K562 (cell line): ENCODE results near the gene BRF1. TPM values are rescaled to one million over a fixed set of nuclear protein-coding genes. Genes with fewer than 3 reads are reported as not detected.

Experiments
- ATAC-seq: fragments of 200-7000 bp; cut with Tn5 transposase; 3 replicates; pipeline ENCODE4 v1.9.1; 2020; ENCODE audit warnings: moderate library complexity
- BruUV-seq: library from RNA; stranded (reverse); fragments of 400-500 nt; replicated peaks from 2 replicates; lab custom pipeline; 2021; lab: Mats Ljungman, UMichigan
- CTCF ChIA-PET: fragments of 300-600 bp; formaldehyde crosslinking; extraction: SDS; loops from one replicate; lab custom pipeline; 2021; ENCODE audit warnings: low intra/inter-chr PET ratio; lab: Yijun Ruan, JAX
- POLR2A ChIA-PET: fragments of 300-600, 350-650 bp; sonication (Branson Sonifier 250); formaldehyde crosslinking; extraction: SDS; loops from one replicate; lab custom pipeline; 2021; ENCODE audit warnings: antibody characterized with exemption, inconsistent platforms; lab: Yijun Ruan, JAX
- DNase-seq, 4 experiments: peaks; one replicate each; pipeline versions ENCODE4 v3.0.0 to v3.0.0-alpha.2; 2011 to 2018; ENCODE audit warnings: low spot score in 3 of 4, mixed read lengths in 3 of 4; ENCODE audit errors: extremely low read depth in 1 of 4
- FAIRE-seq: peaks from 2 replicates; lab custom pipeline; 2011; peaks lifted over from hg19 to GRCh38; lab: Jason Lieb, UNC
- H2AFZ ChIP-seq: 2 replicates; pipeline ENCODE4 v1.6.0; 2011; ENCODE audit warnings: low read depth, low read length, control low read depth, inconsistent platforms
- H3K27ac ChIP-seq: fragments of 200-600 bp; 3 replicates; pipeline ENCODE4 v1.8.0; 2011; ENCODE audit warnings: low read depth, mild to moderate bottlenecking, control low read depth, inconsistent platforms, low read length, moderate library complexity, mixed read lengths; ENCODE audit errors: extremely low read depth
- H3K27me3 ChIP-seq, 2 experiments: fragments of 300-600 bp in 1 of 2; 2 replicates in 1 of 2; 3 replicates in 1 of 2; pipeline versions ENCODE4 v1.6.0 to v1.8.0; 2011; ENCODE audit warnings: inconsistent platforms in 2 of 2, low read length in 2 of 2, mild to moderate bottlenecking in 1 of 2, mixed read lengths in 1 of 2, moderate library complexity in 1 of 2; ENCODE audit not compliant: control insufficient read depth in 2 of 2, insufficient read depth in 2 of 2
- H3K36me3 ChIP-seq: fragments of 300-600 bp; 3 replicates; pipeline ENCODE4 v1.8.0; 2011; ENCODE audit warnings: mild to moderate bottlenecking, low read length, inconsistent platforms; ENCODE audit not compliant: control insufficient read depth, insufficient read depth
- H3K4me1 ChIP-seq, 2 experiments: fragments of 200-600 bp in 1 of 2; replicated peaks in 1 of 2; 2 replicates in 1 of 2; 3 replicates in 1 of 2; pipeline versions ENCODE4 v1.5.1 to v1.8.0; 2011; ENCODE audit warnings: inconsistent platforms in 2 of 2, low read length in 2 of 2, mild to moderate bottlenecking in 1 of 2, mixed read lengths in 1 of 2, moderate library complexity in 1 of 2; ENCODE audit not compliant: control insufficient read depth in 2 of 2, insufficient read depth in 2 of 2
- H3K4me2 ChIP-seq: 2 replicates; pipeline ENCODE4 v1.6.1; 2011; ENCODE audit warnings: low read length, control low read depth, inconsistent platforms, mixed read lengths; ENCODE audit not compliant: insufficient read depth
- H3K4me3 ChIP-seq: fragments of 200-600 bp; sonication (generic), shearing (Covaris generic); 2 replicates; pipeline ENCODE4 v1.5.1; 2016; ENCODE audit warnings: control low read depth, inconsistent platforms
- H3K79me2 ChIP-seq: fragments of 200-600 bp; 3 replicates; pipeline ENCODE4 v1.8.0; 2011; ENCODE audit warnings: low read length, inconsistent platforms; ENCODE audit not compliant: control insufficient read depth, insufficient read depth
- H3K9ac ChIP-seq, 2 experiments: 2 replicates each; pipeline versions ENCODE4 v1.6.0 to v1.6.1; 2011; ENCODE audit warnings: low read depth in 2 of 2, low read length in 2 of 2, control low read depth in 1 of 2, inconsistent platforms in 1 of 2, mild to moderate bottlenecking in 1 of 2, mixed read lengths in 1 of 2; ENCODE audit not compliant: insufficient read depth in 1 of 2
- H3K9me1 ChIP-seq: one replicate; pipeline ENCODE4 v1.6.0; 2011; ENCODE audit warnings: inconsistent platforms, mild to moderate bottlenecking, low read length, moderate library complexity; ENCODE audit not compliant: control insufficient read depth, insufficient read depth
- H3K9me3 ChIP-seq: replicated peaks from 2 replicates; pipeline ENCODE4 v1.5.1; 2011; ENCODE audit warnings: low read depth, low read length, inconsistent platforms; ENCODE audit not compliant: control insufficient read depth, insufficient read depth
- H4K20me1 ChIP-seq: replicated peaks from 2 replicates; pipeline ENCODE4 v1.6.1; 2011; ENCODE audit warnings: low read length, inconsistent platforms, mixed read lengths; ENCODE audit not compliant: control insufficient read depth, insufficient read depth
- GABPB2 ChIP-seq: fragments of 250-450 bp; sonication (Bioruptor Pico); conservative IDR thresholded peaks from 2 replicates; pipeline ENCODE4 v1.5.1; 2021; ENCODE audit warnings: mild to moderate bottlenecking
- HDGF ChIP-seq: fragments of 450-650 bp; IDR thresholded peaks from 2 replicates; pipeline ENCODE4 v1.6.1; 2016
- HOXB6 ChIP-seq: fragments of 250-450 bp; sonication (Bioruptor Pico); IDR thresholded peaks from 2 replicates; pipeline ENCODE4 v1.5.1; 2022; ENCODE audit warnings: mild to moderate bottlenecking, borderline replicate concordance
- MAFK ChIP-seq: IDR thresholded peaks from 2 replicates; pipeline ENCODE4 v1.6.1; 2011; ENCODE audit warnings: low read length, improper control_type of control experiment
- MTA1 ChIP-seq: fragments of 450-650 bp; IDR thresholded peaks from 2 replicates; pipeline ENCODE4 v1.6.1; 2017; ENCODE audit warnings: borderline replicate concordance
- MTA3 ChIP-seq: fragments of 450-650 bp; formaldehyde crosslinking; IDR thresholded peaks from 2 replicates; pipeline ENCODE4 v1.6.1; 2017; ENCODE audit warnings: mild to moderate bottlenecking, borderline replicate concordance
- NFE2L1 ChIP-seq: fragments of 450-650 bp; IDR thresholded peaks from 2 replicates; pipeline ENCODE4 v1.6.1; 2016; ENCODE audit warnings: missing genetic modification characterization, low read depth, mild to moderate bottlenecking, missing compliant biosample characterization, moderate library complexity, borderline replicate concordance
- NONO ChIP-seq, 2 experiments: fragments of 200-400 bp in 1 of 2; fragments of 450-650 bp in 1 of 2; formaldehyde crosslinking in 1 of 2; IDR thresholded peaks; 2 replicates each; pipeline ENCODE4 v1.6.1; 2017; ENCODE audit warnings: low read depth in 2 of 2, mild to moderate bottlenecking in 2 of 2, moderate library complexity in 2 of 2, low read length in 1 of 2
- POLR2AphosphoS5 ChIP-seq: IDR thresholded peaks from 2 replicates; pipeline ENCODE4 v1.6.1; 2011; ENCODE audit warnings: mild to moderate bottlenecking, low read depth, low read length, moderate library complexity; ENCODE audit not compliant: control insufficient read depth, insufficient read depth
- SAFB2 ChIP-seq: fragments of 200-400 bp; formaldehyde crosslinking; IDR thresholded peaks from 2 replicates; pipeline ENCODE4 v1.6.1; 2018; ENCODE audit warnings: borderline replicate concordance, low read length, low read depth, moderate library complexity; ENCODE audit not compliant: severe bottlenecking
- SPI1 ChIP-seq: IDR thresholded peaks from 2 replicates; pipeline ENCODE4 v1.6.1; 2011; ENCODE audit warnings: low read depth, low read length, control low read depth, borderline replicate concordance
- TEAD1 ChIP-seq, 2 experiments: fragments of 450-650 bp in 1 of 2; sonication (generic) in 1 of 2; formaldehyde crosslinking; IDR thresholded peaks; 2 replicates each; pipeline versions ENCODE4 v1.4.0 to v1.8.0; 2020 to 2022; ENCODE audit warnings: mild to moderate bottlenecking in 2 of 2, missing genetic modification reagents in 1 of 2
- USF2 ChIP-seq: sonication (generic); formaldehyde crosslinking; IDR thresholded peaks from 2 replicates; pipeline ENCODE4 v1.5.0; 2020; ENCODE audit warnings: missing genetic modification reagents
- ZBTB9 ChIP-seq: fragments of 450-650 bp; formaldehyde crosslinking; IDR thresholded peaks from 2 replicates; pipeline ENCODE4 v1.4.0; 2020; ENCODE audit warnings: mild to moderate bottlenecking, moderate library complexity
- ZFP30 ChIP-seq: fragments of 250-450 bp; sonication (Bioruptor Pico); IDR thresholded peaks from 2 replicates; pipeline ENCODE4 v1.8.0; 2022; ENCODE audit warnings: moderate library complexity, mild to moderate bottlenecking, inconsistent platforms, borderline replicate concordance
- ZNF174 ChIP-seq: fragments of 250-450 bp; sonication (Bioruptor Pico); IDR thresholded peaks from 2 replicates; pipeline ENCODE4 v1.4.0; 2020; ENCODE audit warnings: mild to moderate bottlenecking
- ZNF274 ChIP-seq: IDR thresholded peaks from 2 replicates; pipeline ENCODE4 v1.6.1; 2011; ENCODE audit warnings: low read depth, mild to moderate bottlenecking, low read length, moderate library complexity, borderline replicate concordance
- ZNF766 ChIP-seq: fragments of 200-800 bp; sonication (Bioruptor generic); conservative IDR thresholded peaks from 2 replicates; pipeline ENCODE4 v1.6.1; 2016; ENCODE audit warnings: missing genetic modification characterization, missing compliant biosample characterization
- ZNF77 ChIP-seq: fragments of 250-450 bp; sonication (Bioruptor Pico); IDR thresholded peaks from 2 replicates; pipeline ENCODE4 v1.5.0; 2020
- ZNF778 ChIP-seq: fragments of 450-650 bp; formaldehyde crosslinking; IDR thresholded peaks from 2 replicates; pipeline ENCODE4 v1.4.0; 2020; ENCODE audit warnings: mild to moderate bottlenecking, moderate library complexity
- WGBS: fragments of 100-300 bp; shearing (Covaris generic); methylation state at CpG from one replicate; pipeline ENCODE4 v1.1.6; 2016; ENCODE audit warnings: low coverage, mixed read lengths; ENCODE audit not compliant: insufficient coverage; ENCODE audit errors: missing lambda C conversion rate; 5-methylcytosine and 5-hydroxymethylcytosine counted together
- in situ Hi-C: fragments of 300-500 bp; cut with MboI; formaldehyde crosslinking; loops from 4 replicates; pipeline ENCODE4 v1.15.0; 2018; ENCODE audit warnings: inconsistent platforms, mixed read lengths
- intact Hi-C: fragments of 100-400 bp; cut with micrococcal nuclease; formaldehyde crosslinking; loops from 2 replicates; pipeline ENCODE4 v1.14.2; 2022
- polyA plus RNA-seq, 8 experiments: library from polyadenylated mRNA; depleted of rRNA in 4 of 8; stranded (reverse) in 5 of 8; unstranded in 3 of 8; fragments of >200 nt; fragmentation: Nextera tagmentation in 2 of 8; fragmentation: Illumina TruSeq in 1 of 8; extraction: Ambion mirVana in 2 of 8; extraction: Trizol in 1 of 8; gene quantifications; 2 replicates each; pipeline versions ENCODE4 v1.2.1 to v1.2.3, GENCODE V29; 2011 to 2014; ENCODE audit warnings: inconsistent platforms in 1 of 8, missing spikeins in 1 of 8
- total RNA-seq, 7 experiments: library from RNA; depleted of rRNA in 6 of 7; stranded (reverse); fragments of >200 nt in 6 of 7; fragmentation: Illumina TruSeq in 2 of 7; extraction: Trizol in 2 of 7; gene quantifications; 2 replicates each; pipeline versions ENCODE4 v1.2.1 to v1.2.3, GENCODE V29; 2011 to 2021; ENCODE audit warnings: low replicate concordance in 1 of 7
- TF ChIP-seq, protein P1 (sequence below): fragments of 250-450 bp; sonication (Bioruptor Pico); IDR thresholded peaks from 2 replicates; pipeline ENCODE4 v1.8.0; 2022; ENCODE audit warnings: moderate library complexity, mild to moderate bottlenecking, inconsistent platforms

The BRF1 gene
- total and polyA plus RNA-seq, 9 of the 15 experiments (the other 6 are each of a cell fraction or from before 2014, with no cell fraction given): 0.14 to 24.6 (median 8.2) TPM

DNA sequence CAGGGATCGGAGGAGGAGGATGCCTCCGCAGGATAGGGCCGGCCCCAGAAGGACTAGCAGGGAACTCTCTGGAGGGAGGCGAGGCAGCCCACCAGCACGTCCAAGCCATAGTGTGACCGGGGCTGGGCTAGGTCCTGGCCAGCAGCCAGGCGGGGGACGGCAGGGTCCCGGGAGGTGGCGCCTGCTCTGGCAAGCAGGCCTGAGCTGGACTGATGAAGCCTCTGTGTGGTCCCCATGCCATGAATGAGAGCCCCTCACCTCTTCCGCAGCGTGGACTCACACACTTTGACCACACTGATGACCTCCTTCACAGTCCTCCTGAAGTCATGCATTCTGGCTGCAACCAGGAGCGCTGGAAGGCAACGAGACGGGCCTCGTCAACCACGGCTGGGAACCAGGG lies 72.2 kb downstream of the BRF1 start (continued):
- TF ChIP-seq ZNF778 (CRISPR knock-in tag) (no peak), POLR2AphosphoS5 (no peak), NFE2L1 (no peak)
- TF ChIP-seq, all 486 proteins: peak for 0

DNA sequence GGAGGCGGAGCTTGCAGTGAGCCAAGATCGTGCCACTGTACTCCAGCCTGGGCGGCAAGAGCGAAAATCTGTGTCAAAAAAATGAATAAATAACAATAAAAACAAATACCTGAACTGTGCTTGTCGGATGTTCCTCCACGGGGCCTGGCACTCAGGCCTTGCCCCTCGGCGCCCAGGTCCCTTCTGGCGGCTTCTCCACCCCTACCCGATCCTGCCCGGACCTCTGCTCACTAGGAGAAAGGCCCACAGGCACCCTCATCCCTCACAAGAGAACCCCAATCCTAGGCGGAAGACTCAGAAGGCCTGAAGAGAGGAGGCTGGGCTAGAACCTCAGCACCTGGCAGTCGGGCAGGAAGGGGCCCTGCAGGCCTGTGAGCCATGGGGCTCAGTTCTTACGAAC lies 73.5 kb downstream of the BRF1 start:
- ATAC-seq: no peak

More for the DNA sequence above, 73.5 kb downstream of the BRF1 start:
- Histone ChIP-seq H4K20me1 (no peaks in the 10 kb centered on the region), H3K27me3 (no peaks in the 10 kb centered on the region), H3K9ac (no peak overlapping the region), H3K36me3 (peaks cover 10% of the 10 kb centered on the region; the same call in 1 of the 3 replicates), H3K4me2 (no peak overlapping the region), H3K79me2 (no peaks in the 10 kb centered on the region), H3K27ac (no peak overlapping the region), H3K9me1 (no peaks in the 10 kb centered on the region), H3K4me3 (no peak overlapping the region), H3K4me1 (no peaks in the 10 kb centered on the region), H2AFZ (no peak overlapping the region), H3K9me3 (no peaks in the 10 kb centered on the region; the same call in 1 of the 2 replicates)
- no peak for DNase-seq
- FAIRE-seq: no peak
- intact Hi-C loops: no loop called here
- in situ Hi-C loops: no loop called here
- TF ChIP-seq ZBTB9 (no peak), GABPB2 (CRISPR knock-in tag) (no peak), ZNF274 (no peak), MAFK (no peak), TEAD1 (CRISPR knock-in tag; IDR thresholded peaks at IDR 0.05) (no peak), USF2 (no peak), SAFB2 (no peak), HDGF (no peak), ZNF77 (CRISPR knock-in tag) (no peak), NONO (IDR thresholded peaks at IDR 0.05; ENCODE audit: low read depth in 2 of 2, low read length in 1 of 2) (no peak), SPI1 (no peak), HOXB6 (CRISPR knock-in tag) (no peak), ZNF766 (CRISPR knock-in tag) (no peak), ZFP30 (CRISPR knock-in tag) (no peak), MTA3 (no peak), MTA1 (no peak), ZNF174 (CRISPR knock-in tag) (no peak)
- TF ChIP-seq, protein P1, sequence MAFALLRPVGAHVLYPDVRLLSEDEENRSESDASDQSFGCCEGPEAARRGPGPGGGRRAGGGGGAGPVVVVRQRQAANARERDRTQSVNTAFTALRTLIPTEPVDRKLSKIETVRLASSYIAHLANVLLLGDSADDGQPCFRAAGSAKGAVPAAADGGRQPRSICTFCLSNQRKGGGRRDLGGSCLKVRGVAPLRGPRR (CRISPR knock-in tag): no peak
- no TSS peak for BruUV-seq
- ChIA-PET POLR2A (no interaction called here), CTCF (no interaction called here)
- WGBS: 86% methylated on average over 8 of the region's 14 CpGs
